H1 (cell line): ENCODE measurements around the gene RBM20. TPM values are rescaled to one million over a fixed set of nuclear protein-coding genes. Genes with fewer than 3 reads are reported as not detected.

Experiments
- CHD1 ChIP-seq: IDR thresholded peaks from 2 replicates; pipeline ENCODE4 v1.6.1; 2012; ENCODE audit warnings: low read depth, low read length, improper control_type of control experiment
- CHD7 ChIP-seq: fragments of 300-600 bp; sonication (generic); IDR thresholded peaks from 2 replicates; pipeline ENCODE4 v1.7.1; 2012; ENCODE audit warnings: low read length, moderate library complexity, mild to moderate bottlenecking, inconsistent platforms; ENCODE audit not compliant: insufficient replicate concordance
- CTBP2 ChIP-seq: IDR thresholded peaks from 2 replicates; pipeline ENCODE4 v1.7.0; 2011; ENCODE audit warnings: borderline replicate concordance, mild to moderate bottlenecking, moderate library complexity, mixed read lengths, low read length; ENCODE audit not compliant: insufficient read depth, insufficient read length
- HDAC6 ChIP-seq: IDR thresholded peaks from one replicate; pipeline ENCODE4 v1.7.1; 2012; ENCODE audit warnings: low read depth, mild to moderate bottlenecking, inconsistent platforms, low read length, moderate library complexity
- KDM1A ChIP-seq: fragments of 200-600, 300-600 bp; sonication (generic); IDR thresholded peaks from 2 replicates; pipeline ENCODE4 v1.7.1; 2016; ENCODE audit warnings: mild to moderate bottlenecking, low read length, borderline replicate concordance
- RAD21 ChIP-seq, 2 experiments: IDR thresholded peaks in 1 of 2; conservative IDR thresholded peaks in 1 of 2; 2 replicates each; pipeline ENCODE4 v1.6.1; 2011; ENCODE audit warnings: low read depth in 2 of 2, low read length in 2 of 2, improper control_type of control experiment in 1 of 2, inconsistent platforms in 1 of 2, mild to moderate bottlenecking in 1 of 2, moderate library complexity in 1 of 2
- RNF2 ChIP-seq: fragments of 200-900, 300-1000 bp; sonication (generic); IDR thresholded peaks from 2 replicates; pipeline ENCODE4 v1.7.1; 2016; ENCODE audit warnings: borderline replicate concordance, low read depth, mild to moderate bottlenecking, antibody characterized with exemption, low read length; ENCODE audit not compliant: poor library complexity, severe bottlenecking; ENCODE audit errors: missing control alignments
- SIRT6 ChIP-seq: IDR thresholded peaks from one replicate; pipeline ENCODE4 v1.7.1; 2012; ENCODE audit warnings: low read length, inconsistent platforms
- TBP ChIP-seq: IDR thresholded peaks from 2 replicates; pipeline ENCODE4 v1.6.1; 2011; ENCODE audit warnings: low read depth, low read length, improper control_type of control experiment
- TCF12 ChIP-seq: IDR thresholded peaks from 2 replicates; pipeline ENCODE4 v1.6.1; 2011; ENCODE audit warnings: low read depth, mild to moderate bottlenecking, low read length
- polyA plus RNA-seq, 7 experiments: library from polyadenylated mRNA; depleted of rRNA in 3 of 7; stranded (reverse) in 5 of 7; unstranded in 2 of 7; fragments of >200 nt in 5 of 7; fragments of 200-250 nt in 2 of 7; gene quantifications; 1 replicate in 5 of 7; 2 replicates in 1 of 7; 4 replicates in 1 of 7; pipeline versions ENCODE4 v1.2.1 to v1.2.3, GENCODE V29; 2011 to 2013; ENCODE audit warnings: missing spikeins in 2 of 7, mixed read lengths in 2 of 7
- total RNA-seq: library from RNA; stranded (reverse); fragmentation: NEBNext Ultra II Directional; extraction: Animal tissue kit (Norgen Biotek cat#: 25700); gene quantifications from 2 replicates; pipeline ENCODE4 v1.2.1, GENCODE V29; 2021
- TF ChIP-seq, protein P1 (sequence below): IDR thresholded peaks from 2 replicates; pipeline ENCODE4 v1.6.1; 2011; ENCODE audit warnings: low read depth, mild to moderate bottlenecking, low read length; ENCODE audit not compliant: insufficient read depth

The RBM20 gene
- total and polyA plus RNA-seq, 2 of the 8 experiments (the other 6 are each of a cell fraction or from before 2014, with no cell fraction given) = 0.05 to 0.63 TPM

DNA sequence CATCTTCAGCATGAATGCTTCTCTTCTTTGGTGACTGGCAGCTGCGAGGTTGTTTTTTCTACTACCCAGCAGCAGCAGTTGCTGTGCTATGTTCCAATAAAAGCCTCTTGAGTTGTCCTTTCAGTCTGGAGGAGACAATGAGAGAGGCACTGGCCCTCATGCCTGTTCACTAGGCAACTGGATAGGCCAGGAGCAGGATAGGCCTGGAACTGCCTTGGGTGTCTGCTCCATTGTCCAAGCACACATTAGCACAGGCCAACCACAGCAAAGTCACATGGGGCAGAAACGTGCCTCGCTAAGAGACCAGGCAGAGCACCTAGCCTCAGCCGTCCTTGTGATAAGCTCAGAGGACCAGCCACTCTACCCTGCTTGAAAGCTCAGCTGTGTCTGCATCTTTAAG, 150.7 kb downstream of the RBM20 start (continued):
- TF ChIP-seq CHD7 (no peak), TCF12 (no peak), RNF2 (no peak), HDAC6 (no peak), RAD21 (IDR thresholded peaks at IDR 0.05 in 1 of 2, conservative IDR thresholded peaks at IDR 0.05 in 1 of 2; ENCODE audit: low read depth in 2 of 2, low read length in 2 of 2) (no peak), TBP (no peak), SIRT6 (no peak), KDM1A (no peak), CTBP2 (no peak), CHD1 (no peak)
- TF ChIP-seq, protein P1, sequence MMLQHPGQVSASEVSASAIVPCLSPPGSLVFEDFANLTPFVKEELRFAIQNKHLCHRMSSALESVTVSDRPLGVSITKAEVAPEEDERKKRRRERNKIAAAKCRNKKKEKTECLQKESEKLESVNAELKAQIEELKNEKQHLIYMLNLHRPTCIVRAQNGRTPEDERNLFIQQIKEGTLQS = no peak
